Esophagus muscularis mucosa (tissue), 4 donors: ENCODE results near the gene CACHD1. TPM values are rescaled to one million over a fixed set of nuclear protein-coding genes. Genes with fewer than 3 reads are reported as not detected.

Experiments used
- DNase-seq: peaks from one replicate; pipeline ENCODE4 v3.0.0-alpha.2; 2017; ENCODE audit errors: extremely low spot score
- H3K27ac ChIP-seq, 4 donors: fragments of 200-600 bp; sonication (generic); replicated peaks in 1 of 4; 1 replicate in 3 of 4; 2 replicates in 1 of 4; pipeline ENCODE4 v1.5.1; 2016 to 2019; ENCODE audit warnings: mild to moderate bottlenecking in 1 of 4
- H3K27me3 ChIP-seq, 4 donors: fragments of 200-600 bp; sonication (generic); one replicate each; pipeline versions ENCODE4 v1.5.1 to v1.6.0; 2016 to 2019
- H3K36me3 ChIP-seq, 4 donors: fragments of 200-600 bp; sonication (generic); one replicate each; pipeline ENCODE4 v1.5.1; 2016 to 2019
- H3K4me1 ChIP-seq, 4 donors: fragments of 200-600 bp; sonication (generic); one replicate each; pipeline ENCODE4 v1.5.1; 2016 to 2019
- H3K4me3 ChIP-seq, 4 donors: fragments of 200-600 bp; sonication (generic); 1 replicate in 2 of 4; 2 replicates in 2 of 4; pipeline ENCODE4 v1.5.1; 2016 to 2019; ENCODE audit warnings: mild to moderate bottlenecking in 4 of 4, moderate library complexity in 1 of 4
- H3K9me3 ChIP-seq, 4 donors: fragments of 200-600 bp; sonication (generic); 1 replicate in 3 of 4; 2 replicates in 1 of 4; pipeline ENCODE4 v1.5.1; 2016 to 2019
- CTCF ChIP-seq, 3 experiments: fragments of 200-600 bp in 2 of 3; fragments of 450-650 bp in 1 of 3; sonication (generic) in 2 of 3; IDR thresholded peaks; one replicate each; pipeline ENCODE4 v1.5.1; 2017 to 2019; ENCODE audit warnings: antibody characterized with exemption in 3 of 3, mild to moderate bottlenecking in 2 of 3, moderate library complexity in 1 of 3
- EP300 ChIP-seq: sonication (generic); formaldehyde crosslinking; IDR thresholded peaks from one replicate; pipeline ENCODE4 v1.6.1; 2017; ENCODE audit warnings: antibody characterized with exemption
- POLR2A ChIP-seq: fragments of 450-650 bp; IDR thresholded peaks from one replicate; pipeline ENCODE4 v1.6.1; 2017; ENCODE audit warnings: antibody characterized with exemption, moderate library complexity, mild to moderate bottlenecking, low read depth
- POLR2AphosphoS5 ChIP-seq, 2 donors: sonication (generic); formaldehyde crosslinking; IDR thresholded peaks; one replicate each; pipeline ENCODE4 v1.6.1; 2017; ENCODE audit warnings: antibody characterized with exemption in 2 of 2
- WGBS: methylation state at CpG from one replicate; pipeline ENCODE4 v1.1.5; 2018; 5-methylcytosine and 5-hydroxymethylcytosine counted together
- intact Hi-C: fragments of 100-400 bp; cut with DNase I; formaldehyde crosslinking; loops from one replicate; pipeline ENCODE4 v1.15.1; 2023
- total RNA-seq, 4 donors: library from RNA; depleted of rRNA; stranded (reverse); fragments of >200 nt; gene quantifications; one replicate each; pipeline versions ENCODE4 v1.1.0 to v1.2.1, GENCODE V29; 2016

Gene CACHD1
- total RNA-seq, 4 donors from 2014 or later = 6.6 to 10.7 (median 10.1) TPM

GRCh38 chr1:64681043-64681442, 211.1 kb downstream of the CACHD1 start:
- 90% methylated on average over 5 of the region's 5 CpGs for WGBS
- Histone ChIP-seq H3K9me3 (no peaks in the 10 kb centered on the region), H3K4me1 (no peaks in the 10 kb centered on the region), H3K27ac (no peak overlapping the region), H3K36me3 (peaks cover 0 to 79% (median 22%) of the 10 kb centered on the region in 4 donors), H3K27me3 (no peaks in the 10 kb centered on the region), H3K4me3 (no peak overlapping the region)
- intact Hi-C loops = no loop called here
- no peak for TF ChIP-seq EP300
- no peak for TF ChIP-seq POLR2A
- TF ChIP-seq POLR2AphosphoS5 (IDR thresholded peaks at IDR 0.05) = no peak
- TF ChIP-seq CTCF (IDR thresholded peaks at IDR 0.05) = no peak
- DNase-seq = peak; percentile 31

GRCh38 chr1:64683419-64683818, 213.5 kb downstream of the CACHD1 start:
- peaks cover 0 to 61% (median 16%) of the 10 kb centered on the region in 4 donors for H3K36me3 ChIP-seq

GRCh38 chr1:64685217-64685616, 215.3 kb downstream of the CACHD1 start:
- intact Hi-C loops = no loop called here
- Histone ChIP-seq H3K27me3 (no peaks in the 10 kb centered on the region), H3K27ac (no peak overlapping the region), H3K4me1 (peaks cover 8 to 14% (median 10%) of the 10 kb centered on the region in 4 donors), H3K36me3 (peaks cover 0 to 54% (median 11%) of the 10 kb centered on the region in 4 donors), H3K4me3 (no peak overlapping the region), H3K9me3 (no peaks in the 10 kb centered on the region)
- no peak for TF ChIP-seq EP300
- TF ChIP-seq CTCF (IDR thresholded peaks at IDR 0.05) = no peak
- no peak for TF ChIP-seq POLR2A
- no peak for TF ChIP-seq POLR2AphosphoS5 (IDR thresholded peaks at IDR 0.05)
- no peak for DNase-seq
- WGBS = 71% methylated on average over 1 of the region's 1 CpG

More at GRCh38 chr1:64683419-64683818, 213.5 kb downstream of the CACHD1 start:
- no peak for DNase-seq
- peaks cover 8 to 14% (median 10%) of the 10 kb centered on the region in 4 donors for H3K4me1 ChIP-seq
- H3K9me3 ChIP-seq = no peaks in the 10 kb centered on the region
- H3K4me3 ChIP-seq = no peak overlapping the region
- H3K27ac ChIP-seq = no peak overlapping the region
- no peaks in the 10 kb centered on the region for H3K27me3 ChIP-seq
- TF ChIP-seq CTCF (IDR thresholded peaks at IDR 0.05) = no peak
- no peak for TF ChIP-seq POLR2AphosphoS5 (IDR thresholded peaks at IDR 0.05)
- TF ChIP-seq POLR2A = no peak
- no peak for TF ChIP-seq EP300
- intact Hi-C loops = no loop called here
- WGBS = 85% methylated on average over 2 of the region's 2 CpGs

- no peak overlapping the region for H3K27ac ChIP-seq
Observed at GRCh38 chr1:64685765-64686341, 215.9 kb downstream of the CACHD1 start.

More at GRCh38 chr1:64685765-64686341, 215.9 kb downstream of the CACHD1 start:
- peaks cover 10 to 14% (median 12%) of the 10 kb centered on the region in 4 donors for H3K4me1 ChIP-seq
- TF ChIP-seq CTCF (IDR thresholded peaks at IDR 0.05) (no peak), EP300 (no peak), POLR2AphosphoS5 (IDR thresholded peaks at IDR 0.05) (no peak), POLR2A (no peak)
- no peaks in the 10 kb centered on the region for H3K9me3 ChIP-seq
- no peaks in the 10 kb centered on the region for H3K27me3 ChIP-seq
- H3K36me3 ChIP-seq = peaks cover 0 to 47% (median 9%) of the 10 kb centered on the region in 4 donors
- H3K4me3 ChIP-seq = no peak overlapping the region
- intact Hi-C loops = no loop called here
- DNase-seq = no peak
- WGBS = 93% methylated on average over 6 of the region's 6 CpGs
